Panc1 (cell line): Measurements from ENCODE around the gene USH1G. TPM values are rescaled to one million over a fixed set of nuclear protein-coding genes. Genes with fewer than 3 reads are reported as not detected.
A peak's percentile ranks its signal among the peaks of the same experiment; 100 is the strongest.

Experiments used
- ATAC-seq: fragments of 200-7000 bp; cut with Tn5 transposase; 2 replicates; pipeline ENCODE4 v1.9.1; 2020; ENCODE audit warnings: mild to moderate bottlenecking, moderate library complexity
- BruUV-seq: library from RNA; stranded (reverse); fragments of 400-500 nt; replicated peaks from 2 replicates; lab custom pipeline; 2021; lab: Mats Ljungman, UMichigan
- CTCF ChIA-PET: fragments of 300-600 bp; sonication (Branson Sonifier 250); formaldehyde crosslinking; loops from one replicate; lab custom pipeline; 2022; ENCODE audit warnings: antibody characterized with exemption; lab: Charles Lee
- POLR2A ChIA-PET: fragments of 300-600 bp; sonication (Branson Sonifier 250); formaldehyde crosslinking; loops from one replicate; lab custom pipeline; 2022; ENCODE audit warnings: antibody characterized with exemption; lab: Charles Lee
- DNase-seq: peaks from one replicate; pipeline ENCODE4 v3.0.0-alpha.2; 2010; ENCODE audit warnings: low read depth, low spot score
- H3K27ac ChIP-seq: 2 replicates; pipeline ENCODE4 v1.5.1; 2011; ENCODE audit warnings: mild to moderate bottlenecking, low read length, inconsistent platforms
- H3K27me3 ChIP-seq: fragments of 200-500 bp; sonication (Bioruptor generic); 2 replicates; pipeline ENCODE4 v1.6.0; 2014; ENCODE audit warnings: low read length, inconsistent platforms; ENCODE audit not compliant: control insufficient read depth, insufficient read depth
- H3K36me3 ChIP-seq: fragments of 200-500 bp; sonication (Bioruptor generic); 2 replicates; pipeline ENCODE4 v1.5.1; 2014; ENCODE audit warnings: inconsistent platforms, mild to moderate bottlenecking, low read length, moderate library complexity; ENCODE audit not compliant: control insufficient read depth, insufficient read depth
- H3K4me1 ChIP-seq: 2 replicates; pipeline ENCODE4 v1.5.1; 2011; ENCODE audit warnings: inconsistent platforms, mild to moderate bottlenecking, low read length, moderate library complexity; ENCODE audit not compliant: control insufficient read depth, insufficient read depth
- H3K4me3 ChIP-seq, 2 experiments: 2 replicates each; pipeline ENCODE4 v1.5.1; 2011 to 2012; ENCODE audit warnings: low read depth in 2 of 2, low read length in 2 of 2, mild to moderate bottlenecking in 2 of 2, inconsistent platforms in 1 of 2, moderate library complexity in 1 of 2
- H3K9me3 ChIP-seq: fragments of 200-500 bp; sonication (Bioruptor generic); 2 replicates; pipeline ENCODE4 v1.5.1; 2014; ENCODE audit warnings: low read depth, mild to moderate bottlenecking, inconsistent platforms, low read length, moderate library complexity; ENCODE audit not compliant: control insufficient read depth, insufficient read depth
- CTCF ChIP-seq: fragments of 450-650 bp; IDR thresholded peaks from 2 replicates; pipeline ENCODE4 v1.5.1; 2017; ENCODE audit warnings: mild to moderate bottlenecking
- POLR2AphosphoS5 ChIP-seq: IDR thresholded peaks from 2 replicates; pipeline ENCODE4 v1.6.1; 2012; ENCODE audit warnings: mild to moderate bottlenecking, low read depth, low read length, moderate library complexity
- REST ChIP-seq, 2 experiments: IDR thresholded peaks; 2 replicates each; pipeline ENCODE4 v1.6.1; 2011 to 2012; ENCODE audit warnings: low read depth in 2 of 2, control low read depth in 1 of 2, low read length in 1 of 2, mild to moderate bottlenecking in 1 of 2, moderate library complexity in 1 of 2; ENCODE audit not compliant: insufficient read depth in 1 of 2
- SIN3A ChIP-seq: IDR thresholded peaks from 2 replicates; pipeline ENCODE4 v1.6.1; 2012; ENCODE audit warnings: low read depth, mild to moderate bottlenecking, low read length, moderate library complexity, borderline replicate concordance; ENCODE audit not compliant: insufficient read depth
- TCF7L2 ChIP-seq: IDR thresholded peaks from 2 replicates; pipeline ENCODE4 v1.6.1; 2011; ENCODE audit warnings: mild to moderate bottlenecking, low read depth, low read length, inconsistent platforms
- in situ Hi-C: cut with HindIII; loops from 2 replicates; pipeline ENCODE4 v1.10.0; 2016; ENCODE audit warnings: low sequenced_read_pairs, low pct_unique_long_range_greater_than_20kb
- intact Hi-C: fragments of 100-400 bp; cut with micrococcal nuclease; formaldehyde crosslinking; loops from one replicate; pipeline ENCODE4 v1.10.0; 2022; ENCODE audit not compliant: unreplicated experiment
- total RNA-seq: library from RNA; stranded (reverse); gene quantifications from one replicate; pipeline ENCODE4 v1.2.1, GENCODE V29; 2021; ENCODE audit not compliant: unreplicated experiment

USH1G gene
- total RNA-seq, 1 experiment from 2014 or later = not detected

- Histone ChIP-seq H3K4me3 (no peak overlapping the region), H3K27me3 (no peaks in the 10 kb centered on the region), H3K9me3 (no peaks in the 10 kb centered on the region), H3K36me3 (no peaks in the 10 kb centered on the region), H3K27ac (no peak overlapping the region), H3K4me1 (no peaks in the 10 kb centered on the region)
- peak; percentile 51 for ATAC-seq
- ChIA-PET POLR2A (no interaction called here), CTCF (interaction anchor here (0.6 to 1.6 kb wide), 4 partner anchors 11 to 84 kb away, joined by 3 to 13 read pairs (median 3); partner anchors contain the start of gene OTOP2)
- no peak for TF ChIP-seq POLR2AphosphoS5
- no peak for TF ChIP-seq SIN3A
- no peak for TF ChIP-seq REST (IDR thresholded peaks at IDR 0.05; ENCODE audit: insufficient read depth in 1 of 2, low read depth in 2 of 2, low read length in 1 of 2)
- no peak for TF ChIP-seq CTCF
- no peak for TF ChIP-seq TCF7L2
- DNase-seq = no peak
- BruUV-seq = no TSS peak
- in situ Hi-C loops (no loop called here), intact Hi-C loops (no loop called here)
Measured at GRCh38 chr17:74949455-74950115, 26.5 kb upstream of the USH1G start.

- Histone ChIP-seq H3K27ac (no peak overlapping the region), H3K27me3 (no peaks in the 10 kb centered on the region; the same call in 1 of the 2 replicates), H3K9me3 (no peaks in the 10 kb centered on the region), H3K4me1 (no peaks in the 10 kb centered on the region), H3K4me3 (no peak overlapping the region), H3K36me3 (no peaks in the 10 kb centered on the region)
- BruUV-seq = no TSS peak
- intact Hi-C loops (no loop called here), in situ Hi-C loops (no loop called here)
- CTCF ChIA-PET = no interaction called here
- DNase-seq = no peak
- no peak for ATAC-seq
- no peak for TF ChIP-seq POLR2AphosphoS5
- TF ChIP-seq CTCF = no peak
- no peak for TF ChIP-seq SIN3A
- TF ChIP-seq TCF7L2 = no peak
- no peak for TF ChIP-seq REST (IDR thresholded peaks at IDR 0.05; ENCODE audit: insufficient read depth in 1 of 2, low read depth in 2 of 2, low read length in 1 of 2)
- POLR2A ChIA-PET = no interaction called here
Measured at GRCh38 chr17:74947041-74947754, 24.1 kb upstream of the USH1G start.
